ENCODE data around the gene SATB2. TPM values are rescaled to one million over a fixed set of nuclear protein-coding genes. Genes with fewer than 3 reads are reported as not detected.

Gene SATB2
- total RNA-seq, 2 experiments from 2014 or later: 0.14 TPM; not detected in 1

DNA sequence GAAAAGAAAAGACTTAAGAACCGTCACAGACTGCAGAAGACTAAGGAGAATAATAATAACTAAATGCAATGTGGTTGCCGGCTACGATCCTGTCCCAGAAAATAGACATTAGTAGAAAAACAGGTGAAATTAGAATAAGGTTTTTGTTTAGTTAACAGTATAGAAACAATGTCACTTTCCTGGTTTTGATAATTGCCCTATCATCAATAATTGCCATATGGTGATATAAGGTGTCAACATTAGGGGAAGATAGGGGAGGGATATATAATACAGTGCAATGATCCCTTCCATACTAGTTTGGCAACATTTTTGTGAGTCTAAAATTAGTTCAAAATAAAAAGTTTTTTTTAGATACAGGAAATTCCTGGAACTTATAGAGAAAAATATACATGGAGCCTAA lies 144.8 kb downstream of the SATB2 start:
- POLR2A ChIA-PET: no interaction called here
- CTCF ChIA-PET: no interaction called here
- Mint-ChIP-seq H3K4me3 (no peak overlapping the region), H3K4me1 (ENCODE audit: low read depth) (no peaks in the 10 kb centered on the region), H3K36me3 (ENCODE audit: low read depth) (no peaks in the 10 kb centered on the region), H3K9me3 (no peaks in the 10 kb centered on the region), H3K27me3 (no peaks in the 10 kb centered on the region), H3K27ac (no peak overlapping the region)
- TF ChIP-seq, protein P1, sequence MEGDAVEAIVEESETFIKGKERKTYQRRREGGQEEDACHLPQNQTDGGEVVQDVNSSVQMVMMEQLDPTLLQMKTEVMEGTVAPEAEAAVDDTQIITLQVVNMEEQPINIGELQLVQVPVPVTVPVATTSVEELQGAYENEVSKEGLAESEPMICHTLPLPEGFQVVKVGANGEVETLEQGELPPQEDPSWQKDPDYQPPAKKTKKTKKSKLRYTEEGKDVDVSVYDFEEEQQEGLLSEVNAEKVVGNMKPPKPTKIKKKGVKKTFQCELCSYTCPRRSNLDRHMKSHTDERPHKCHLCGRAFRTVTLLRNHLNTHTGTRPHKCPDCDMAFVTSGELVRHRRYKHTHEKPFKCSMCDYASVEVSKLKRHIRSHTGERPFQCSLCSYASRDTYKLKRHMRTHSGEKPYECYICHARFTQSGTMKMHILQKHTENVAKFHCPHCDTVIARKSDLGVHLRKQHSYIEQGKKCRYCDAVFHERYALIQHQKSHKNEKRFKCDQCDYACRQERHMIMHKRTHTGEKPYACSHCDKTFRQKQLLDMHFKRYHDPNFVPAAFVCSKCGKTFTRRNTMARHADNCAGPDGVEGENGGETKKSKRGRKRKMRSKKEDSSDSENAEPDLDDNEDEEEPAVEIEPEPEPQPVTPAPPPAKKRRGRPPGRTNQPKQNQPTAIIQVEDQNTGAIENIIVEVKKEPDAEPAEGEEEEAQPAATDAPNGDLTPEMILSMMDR (IDR thresholded peaks at IDR 0.05): no peak
- ATAC-seq (no peak), DNase-seq (no peak)
- intact Hi-C loops (cut with micrococcal nuclease): no loop called here

DNA sequence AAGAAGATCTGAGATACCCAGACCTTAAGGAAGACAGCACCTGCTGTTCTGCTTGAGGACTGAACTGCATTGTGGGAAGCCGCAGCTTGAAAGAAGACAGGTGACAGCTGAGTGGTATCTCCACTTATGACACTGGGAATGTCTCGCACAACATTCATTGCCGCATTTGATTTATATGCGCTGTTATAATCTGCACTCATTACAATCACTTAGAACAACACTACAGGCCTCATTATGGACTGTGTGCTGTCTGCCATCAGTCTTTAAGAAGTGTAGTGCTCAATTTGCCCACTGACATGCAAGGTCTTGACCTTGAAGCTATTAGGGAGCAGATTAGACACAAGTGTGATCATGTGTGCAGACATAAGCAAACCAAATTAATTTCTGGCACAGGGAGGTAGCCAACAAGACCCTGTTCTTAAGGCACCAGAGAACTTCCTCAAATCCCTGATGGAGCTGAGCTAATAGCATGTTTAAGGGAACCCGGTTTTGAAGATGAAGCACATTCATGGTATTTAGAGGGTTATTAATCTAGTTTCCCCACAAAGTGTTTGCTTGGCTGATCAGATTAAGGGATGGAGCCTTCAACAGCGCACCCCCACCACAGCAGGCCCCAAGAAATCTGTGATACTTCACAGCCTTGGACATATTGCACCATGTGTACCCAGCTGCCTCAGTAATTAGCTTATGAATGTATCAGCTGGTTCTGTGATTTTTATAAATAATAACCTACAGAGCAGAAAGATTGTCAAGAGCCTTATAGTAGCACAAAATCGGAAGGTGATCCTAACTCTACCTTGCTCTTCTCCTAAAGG lies 146.8 kb downstream of the SATB2 start:
- ChIA-PET POLR2A (no interaction called here), CTCF (no interaction called here)
- Mint-ChIP-seq H3K4me1 (ENCODE audit: low read depth) (no peaks in the 10 kb centered on the region), H3K27ac (no peak overlapping the region), H3K36me3 (ENCODE audit: low read depth) (no peaks in the 10 kb centered on the region), H3K4me3 (no peak overlapping the region), H3K27me3 (no peaks in the 10 kb centered on the region), H3K9me3 (no peaks in the 10 kb centered on the region)
- intact Hi-C loops (cut with micrococcal nuclease): no loop called here
- DNase-seq (no peak), ATAC-seq (no peak)
- TF ChIP-seq, protein P1 (IDR thresholded peaks at IDR 0.05): no peak

DNA sequence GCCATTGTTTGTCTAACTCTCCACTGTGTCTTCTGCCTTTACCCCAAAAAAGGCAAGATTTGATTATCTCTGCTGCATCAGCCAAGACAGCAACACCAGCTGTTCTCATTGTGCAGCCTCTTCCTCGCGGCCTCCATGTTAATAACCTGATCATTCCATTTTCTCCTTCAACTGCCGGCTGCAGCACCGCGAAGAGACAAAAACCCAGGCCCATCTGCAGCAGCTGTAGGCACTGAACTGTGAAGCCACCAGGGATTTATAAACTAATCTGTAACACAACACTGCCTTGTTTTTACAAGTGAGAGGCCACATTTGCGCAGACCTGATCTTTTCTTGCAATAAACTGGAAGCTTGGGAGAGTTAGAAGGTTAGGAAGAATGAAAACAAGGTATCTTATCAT lies 147.8 kb downstream of the SATB2 start:
- TF ChIP-seq, protein P1 (IDR thresholded peaks at IDR 0.05): no peak
- ChIA-PET CTCF (interaction anchor here (1.1 kb wide), 1 partner anchor 11 kb away, joined by 3 read pairs; no protein-coding TSS in a partner anchor), POLR2A (no interaction called here)
- no peak overlapping the region for H3K4me3 Mint-ChIP-seq
- intact Hi-C loops (cut with micrococcal nuclease): no loop called here
- DNase-seq (no peak), ATAC-seq (no peak)
- H3K36me3 Mint-ChIP-seq (ENCODE audit: low read depth): no peaks in the 10 kb centered on the region
- no peaks in the 10 kb centered on the region for H3K4me1 Mint-ChIP-seq (ENCODE audit: low read depth)
- H3K9me3 Mint-ChIP-seq: no peaks in the 10 kb centered on the region
- no peaks in the 10 kb centered on the region for H3K27me3 Mint-ChIP-seq
- H3K27ac Mint-ChIP-seq: no peak overlapping the region

DNA sequence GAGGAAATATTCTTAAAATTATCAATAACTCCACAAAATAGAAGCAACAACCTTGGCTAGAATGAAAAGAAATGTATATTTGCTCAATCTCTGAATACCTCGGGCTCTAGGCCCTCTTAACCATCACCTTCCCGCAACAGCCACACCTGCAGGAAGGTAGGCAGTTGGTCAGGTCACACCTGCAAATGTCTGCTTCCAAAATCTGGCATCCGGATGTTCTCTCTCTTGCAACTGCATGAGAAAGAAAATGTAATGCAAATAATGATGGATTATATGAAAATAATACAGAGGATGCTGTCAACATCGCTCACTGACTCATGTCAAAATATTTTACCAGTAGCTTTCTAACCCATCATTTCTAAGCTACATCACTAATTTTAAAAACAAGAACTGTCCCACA lies 148.3 kb downstream of the SATB2 start:
- no peaks in the 10 kb centered on the region for H3K36me3 Mint-ChIP-seq (ENCODE audit: low read depth)
- ChIA-PET POLR2A (interaction anchor here (0.7 kb wide), 1 partner anchor 109 kb away, joined by 3 read pairs; no protein-coding TSS in a partner anchor), CTCF (interaction anchor here (1.1 kb wide), 1 partner anchor 11 kb away, joined by 3 read pairs; no protein-coding TSS in a partner anchor)
- ATAC-seq (no peak), DNase-seq (no peak)
- H3K27ac Mint-ChIP-seq: no peak overlapping the region
- no peaks in the 10 kb centered on the region for H3K27me3 Mint-ChIP-seq
- intact Hi-C loops (cut with micrococcal nuclease): no loop called here
- TF ChIP-seq, protein P1 (IDR thresholded peaks at IDR 0.05): no peak
- no peak overlapping the region for H3K4me3 Mint-ChIP-seq
- H3K4me1 Mint-ChIP-seq (ENCODE audit: low read depth): no peaks in the 10 kb centered on the region
- no peaks in the 10 kb centered on the region for H3K9me3 Mint-ChIP-seq

DNA sequence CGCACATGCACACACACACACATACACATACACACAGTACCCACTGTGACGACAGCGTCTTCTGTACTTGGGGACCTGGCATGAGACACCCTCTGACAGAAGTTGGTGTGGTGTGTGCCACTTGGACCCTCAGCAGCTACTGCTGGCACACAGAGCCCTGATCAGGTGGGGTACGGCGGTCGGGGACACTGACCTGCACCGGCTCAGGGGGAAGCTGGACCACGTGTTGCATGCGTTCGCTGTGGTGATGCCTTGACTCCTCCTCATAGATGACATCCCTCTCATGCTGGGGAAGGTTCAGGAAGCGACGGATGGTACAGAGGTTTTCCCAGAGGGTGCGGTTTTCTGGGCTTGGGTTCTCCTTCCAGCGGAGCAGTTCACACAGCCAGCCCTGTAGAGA lies 149.2 kb downstream of the SATB2 start:
- ATAC-seq: no peak
- TF ChIP-seq, protein P1 (IDR thresholded peaks at IDR 0.05): no peak
- DNase-seq: no peak

More for the DNA sequence above, 149.2 kb downstream of the SATB2 start:
- Mint-ChIP-seq H3K27me3 (no peaks in the 10 kb centered on the region), H3K4me1 (ENCODE audit: low read depth) (no peaks in the 10 kb centered on the region), H3K27ac (no peak overlapping the region), H3K4me3 (no peak overlapping the region), H3K36me3 (ENCODE audit: low read depth) (no peaks in the 10 kb centered on the region), H3K9me3 (no peaks in the 10 kb centered on the region)
- ChIA-PET POLR2A (interaction anchor here (0.7 kb wide), 1 partner anchor 110 kb away, joined by 3 read pairs; no protein-coding TSS in a partner anchor), CTCF (no interaction called here)
- intact Hi-C loops (cut with micrococcal nuclease): no loop called here

Data from activated CD8-positive, alpha-beta T cell treated with anti-CD3 and anti-CD28 coated beads for 36 hours (primary cell).